H9 (cell line): Measurements from ENCODE around the gene RAB3IP. TPM values are rescaled to one million over a fixed set of nuclear protein-coding genes. Genes with fewer than 3 reads are reported as not detected.

ENCODE experiments used
- DNase-seq: peaks from one replicate; pipeline ENCODE4 v3.0.0-alpha.2; 2017
- H2AFZ ChIP-seq: one replicate; pipeline ENCODE4 v1.6.1; 2013; ENCODE audit warnings: mild to moderate bottlenecking, low read length, control low read depth, moderate library complexity
- H2AK5ac ChIP-seq: 2 replicates; pipeline ENCODE4 v1.6.1; 2013; ENCODE audit warnings: low read length, control low read depth, mixed read lengths; ENCODE audit not compliant: insufficient read length
- H2BK120ac ChIP-seq: one replicate; pipeline ENCODE4 v1.6.1; 2013; ENCODE audit warnings: low read depth, mild to moderate bottlenecking, low read length, control low read depth, inconsistent platforms; ENCODE audit not compliant: poor library complexity, severe bottlenecking
- H2BK12ac ChIP-seq: 2 replicates; pipeline ENCODE4 v1.6.1; 2013; ENCODE audit warnings: low read length, control low read depth, mixed read lengths, low read depth; ENCODE audit not compliant: insufficient read length
- H2BK15ac ChIP-seq: 2 replicates; pipeline ENCODE4 v1.6.1; 2013; ENCODE audit warnings: low read depth, low read length, control low read depth
- H2BK20ac ChIP-seq: one replicate; pipeline ENCODE4 v1.6.1; 2013; ENCODE audit warnings: low read depth, mild to moderate bottlenecking, low read length, control low read depth, inconsistent platforms; ENCODE audit not compliant: poor library complexity, severe bottlenecking
- H2BK5ac ChIP-seq: 2 replicates; pipeline ENCODE4 v1.6.1; 2013; ENCODE audit warnings: low read length, control low read depth, mixed read lengths; ENCODE audit not compliant: insufficient read length
- H3K14ac ChIP-seq: 2 replicates; pipeline ENCODE4 v1.6.1; 2013; ENCODE audit warnings: low read length, control low read depth; ENCODE audit not compliant: insufficient read depth
- H3K18ac ChIP-seq: 2 replicates; pipeline ENCODE4 v1.6.1; 2013; ENCODE audit warnings: low read depth, mild to moderate bottlenecking, mixed read lengths, low read length, control low read depth; ENCODE audit not compliant: insufficient read length
- H3K23ac ChIP-seq: 2 replicates; pipeline ENCODE4 v1.6.1; 2013; ENCODE audit warnings: low read length, control low read depth, mixed read lengths, low read depth; ENCODE audit not compliant: insufficient read length
- H3K23me2 ChIP-seq: 2 replicates; pipeline ENCODE4 v1.6.1; 2013; ENCODE audit warnings: low read depth, mild to moderate bottlenecking, mixed read lengths, low read length, control low read depth; ENCODE audit not compliant: insufficient read length, poor library complexity, severe bottlenecking
- H3K27ac ChIP-seq: 2 replicates; pipeline ENCODE4 v1.5.1; 2013; ENCODE audit warnings: low read length, control low read depth, mixed read lengths, low read depth; ENCODE audit not compliant: insufficient read length
- H3K27me3 ChIP-seq: 2 replicates; pipeline ENCODE4 v1.6.1; 2013; ENCODE audit warnings: low read length, control low read depth, inconsistent platforms; ENCODE audit not compliant: insufficient read depth
- H3K4ac ChIP-seq: 2 replicates; pipeline ENCODE4 v1.6.1; 2013; ENCODE audit warnings: low read depth, mild to moderate bottlenecking, control low read depth, inconsistent platforms, low read length, moderate library complexity
- H3K4me1 ChIP-seq: 2 replicates; pipeline ENCODE4 v1.6.1; 2013; ENCODE audit warnings: low read length, control low read depth, inconsistent platforms; ENCODE audit not compliant: insufficient read depth
- H3K4me2 ChIP-seq: 2 replicates; pipeline ENCODE4 v1.6.1; 2013; ENCODE audit warnings: low read length, control low read depth, mixed read lengths; ENCODE audit not compliant: insufficient read length, insufficient read depth
- H3K56ac ChIP-seq: 2 replicates; pipeline ENCODE4 v1.6.1; 2013; ENCODE audit warnings: low read depth, mild to moderate bottlenecking, mixed read lengths, low read length, control low read depth; ENCODE audit not compliant: insufficient read length
- H3K79me1 ChIP-seq: 2 replicates; pipeline ENCODE4 v1.6.1; 2013; ENCODE audit warnings: low read depth, mild to moderate bottlenecking, moderate library complexity, low read length, control low read depth, inconsistent platforms; ENCODE audit not compliant: insufficient read depth, poor library complexity, severe bottlenecking
- H3K79me2 ChIP-seq: 2 replicates; pipeline ENCODE4 v1.6.1; 2013; ENCODE audit warnings: low read length, control low read depth, inconsistent platforms; ENCODE audit not compliant: insufficient read depth
- H3K9ac ChIP-seq: 2 replicates; pipeline ENCODE4 v1.6.1; 2013; ENCODE audit warnings: low read length, control low read depth, mixed read lengths; ENCODE audit not compliant: insufficient read length; ENCODE audit errors: extremely low read depth
- H3K9me3 ChIP-seq: one replicate; pipeline ENCODE4 v1.6.1; 2013; ENCODE audit warnings: low read depth, low read length, inconsistent platforms; ENCODE audit not compliant: control insufficient read depth
- H3T11ph ChIP-seq: one replicate; pipeline ENCODE4 v1.6.1; 2013; ENCODE audit warnings: mild to moderate bottlenecking, low read length, control low read depth, inconsistent platforms
- H4K20me1 ChIP-seq: one replicate; pipeline ENCODE4 v1.6.1; 2013; ENCODE audit not compliant: control insufficient read depth, insufficient read length, insufficient read depth
- H4K5ac ChIP-seq: 2 replicates; pipeline ENCODE4 v1.6.1; 2013; ENCODE audit warnings: low read depth, mild to moderate bottlenecking, mixed read lengths, low read length, control low read depth; ENCODE audit not compliant: insufficient read length
- H4K8ac ChIP-seq: replicated peaks from 2 replicates; pipeline ENCODE4 v1.6.1; 2013; ENCODE audit warnings: low read length, control low read depth, mixed read lengths, low read depth; ENCODE audit not compliant: insufficient read length
- H4K91ac ChIP-seq: 2 replicates; pipeline ENCODE4 v1.6.1; 2013; ENCODE audit warnings: low read depth, mild to moderate bottlenecking, moderate library complexity, mixed read lengths, low read length, control low read depth; ENCODE audit not compliant: insufficient read length
- H3K27ac Mint-ChIP-seq, 3 experiments: 2 replicates in 2 of 3; 3 replicates in 1 of 3; pipeline ENCODE4 v1.8.0; 2020 to 2021; ENCODE audit warnings: mixed read lengths in 3 of 3, mild to moderate bottlenecking in 1 of 3, moderate library complexity in 1 of 3
- H3K27me3 Mint-ChIP-seq: 2 replicates; pipeline ENCODE4 v1.8.0; 2021; ENCODE audit warnings: low read depth, mild to moderate bottlenecking, moderate library complexity, mixed read lengths
- H3K36me3 Mint-ChIP-seq, 3 experiments: 2 replicates in 2 of 3; 3 replicates in 1 of 3; pipeline ENCODE4 v1.8.0; 2020 to 2021; ENCODE audit warnings: low read depth in 3 of 3, mixed read lengths in 3 of 3; ENCODE audit not compliant: insufficient read depth in 1 of 3
- H3K4me1 Mint-ChIP-seq, 2 experiments: 2 replicates each; pipeline ENCODE4 v1.8.0; 2020; ENCODE audit warnings: mixed read lengths in 2 of 2
- H3K4me3 Mint-ChIP-seq, 2 experiments: 2 replicates in 1 of 2; 3 replicates in 1 of 2; pipeline ENCODE4 v1.8.0; 2020 to 2021; ENCODE audit warnings: mild to moderate bottlenecking in 2 of 2, mixed read lengths in 2 of 2, moderate library complexity in 1 of 2
- H3K9me3 Mint-ChIP-seq, 2 experiments: 2 replicates in 1 of 2; 3 replicates in 1 of 2; pipeline ENCODE4 v1.8.0; 2020; ENCODE audit warnings: mild to moderate bottlenecking in 2 of 2, mixed read lengths in 2 of 2, moderate library complexity in 1 of 2
- WGBS: extraction: QIAGEN DNeasy Blood & Tissue Kit; methylation state at CpG from one replicate; pipeline ENCODE4 v1.1.7; 2013; ENCODE audit warnings: missing lambda C conversion rate, low lambda C conversion rate, mixed read lengths; ENCODE audit not compliant: insufficient read length; ENCODE audit errors: extremely low coverage; 5-methylcytosine and 5-hydroxymethylcytosine counted together
- total RNA-seq: library from RNA; stranded (reverse); gene quantifications from 2 replicates; pipeline ENCODE4 v1.2.1, GENCODE V29; 2021
- TF ChIP-seq, protein P1 (sequence below): fragments of 200-600 bp; sonication (generic); conservative IDR thresholded peaks from 3 replicates; pipeline ENCODE4 v1.8.0; 2021; ENCODE audit warnings: antibody characterized with exemption, mild to moderate bottlenecking

Gene RAB3IP
- total RNA-seq, 1 experiment from 2014 or later, result 45.5 TPM

DNA sequence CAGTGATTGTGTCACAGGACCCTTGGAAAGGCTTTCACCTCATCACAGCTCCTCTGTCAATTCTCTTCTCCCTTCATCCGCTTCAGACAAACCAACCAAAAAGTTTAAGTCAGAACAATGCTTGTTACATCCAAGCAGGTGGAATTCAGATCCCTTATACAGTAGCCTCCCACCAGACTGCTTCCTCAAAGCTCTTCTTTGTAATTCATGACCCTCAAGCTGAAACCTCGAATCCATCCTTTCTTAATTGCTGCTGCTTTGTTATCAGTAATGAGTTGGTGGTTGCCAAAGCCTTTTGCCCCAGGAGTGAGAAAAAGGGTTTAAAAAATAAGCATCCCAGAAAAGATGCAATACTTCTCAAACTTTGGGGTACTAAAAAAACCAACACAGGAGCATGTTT, 49.0 kb upstream of the RAB3IP start:
- Histone ChIP-seq H2AK5ac (no peak overlapping the region), H3K79me1 (no peaks in the 10 kb centered on the region), H3K56ac (no peak overlapping the region), H3K14ac (no peak overlapping the region), H3T11ph (no peak overlapping the region), H2BK120ac (no peak overlapping the region), H3K27me3 (no peaks in the 10 kb centered on the region), H3K79me2 (no peaks in the 10 kb centered on the region), H3K18ac (no peak overlapping the region), H2BK12ac (no peak overlapping the region), H3K9me3 (no peaks in the 10 kb centered on the region), H2BK15ac (no peak overlapping the region), H4K20me1 (no peaks in the 10 kb centered on the region), H3K9ac (no peak overlapping the region), H4K91ac (no peak overlapping the region), H3K27ac (no peak overlapping the region), H3K4me1 (peaks cover 10% of the 10 kb centered on the region), H2BK20ac (no peak overlapping the region), H4K8ac (no peak overlapping the region), H3K23ac (no peak overlapping the region), H2BK5ac (no peak overlapping the region), H3K23me2 (peaks cover 4% of the 10 kb centered on the region), H3K4me2 (peak overlapping the region; percentile 0), H4K5ac (no peak overlapping the region), H2AFZ (no peak overlapping the region), H3K4ac (no peak overlapping the region)
- no CpG with 5 or more reads among the region's 2 CpGs for WGBS
- peaks cover 36 to 39% of the 10 kb centered on the region in 2 experiments for H3K4me1 Mint-ChIP-seq
- no peaks in the 10 kb centered on the region; the same call in 1 of the 2 replicates for H3K27me3 Mint-ChIP-seq
- H3K9me3 Mint-ChIP-seq, result no peaks in the 10 kb centered on the region
- H3K36me3 Mint-ChIP-seq, result no peaks in the 10 kb centered on the region
- DNase-seq, result no peak
- peak overlapping the region; percentile 7 to 8; a peak in 4 of 5 replicates for H3K4me3 Mint-ChIP-seq
- TF ChIP-seq, protein P1, sequence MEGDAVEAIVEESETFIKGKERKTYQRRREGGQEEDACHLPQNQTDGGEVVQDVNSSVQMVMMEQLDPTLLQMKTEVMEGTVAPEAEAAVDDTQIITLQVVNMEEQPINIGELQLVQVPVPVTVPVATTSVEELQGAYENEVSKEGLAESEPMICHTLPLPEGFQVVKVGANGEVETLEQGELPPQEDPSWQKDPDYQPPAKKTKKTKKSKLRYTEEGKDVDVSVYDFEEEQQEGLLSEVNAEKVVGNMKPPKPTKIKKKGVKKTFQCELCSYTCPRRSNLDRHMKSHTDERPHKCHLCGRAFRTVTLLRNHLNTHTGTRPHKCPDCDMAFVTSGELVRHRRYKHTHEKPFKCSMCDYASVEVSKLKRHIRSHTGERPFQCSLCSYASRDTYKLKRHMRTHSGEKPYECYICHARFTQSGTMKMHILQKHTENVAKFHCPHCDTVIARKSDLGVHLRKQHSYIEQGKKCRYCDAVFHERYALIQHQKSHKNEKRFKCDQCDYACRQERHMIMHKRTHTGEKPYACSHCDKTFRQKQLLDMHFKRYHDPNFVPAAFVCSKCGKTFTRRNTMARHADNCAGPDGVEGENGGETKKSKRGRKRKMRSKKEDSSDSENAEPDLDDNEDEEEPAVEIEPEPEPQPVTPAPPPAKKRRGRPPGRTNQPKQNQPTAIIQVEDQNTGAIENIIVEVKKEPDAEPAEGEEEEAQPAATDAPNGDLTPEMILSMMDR, result no peak
- H3K27ac Mint-ChIP-seq, result peak overlapping the region in 2 of 3 experiments; percentile 48 to 55; a peak in 5 of 7 replicates
